NCI-H2171 (cell line): ENCODE data around the gene SEZ6L2.
A peak's percentile ranks its signal among the peaks of the same experiment; 100 is the strongest.
"Not testable (repeated sequence)": the region's sequence is repeated elsewhere in the genome, so short reads cannot be mapped to it uniquely, and the experiment has no call there.

Experiments
- DNase-seq: peaks from one replicate; lab custom pipeline; 2025; lab: John Stamatoyannopoulos, UW

SEZ6L2 gene

DNA sequence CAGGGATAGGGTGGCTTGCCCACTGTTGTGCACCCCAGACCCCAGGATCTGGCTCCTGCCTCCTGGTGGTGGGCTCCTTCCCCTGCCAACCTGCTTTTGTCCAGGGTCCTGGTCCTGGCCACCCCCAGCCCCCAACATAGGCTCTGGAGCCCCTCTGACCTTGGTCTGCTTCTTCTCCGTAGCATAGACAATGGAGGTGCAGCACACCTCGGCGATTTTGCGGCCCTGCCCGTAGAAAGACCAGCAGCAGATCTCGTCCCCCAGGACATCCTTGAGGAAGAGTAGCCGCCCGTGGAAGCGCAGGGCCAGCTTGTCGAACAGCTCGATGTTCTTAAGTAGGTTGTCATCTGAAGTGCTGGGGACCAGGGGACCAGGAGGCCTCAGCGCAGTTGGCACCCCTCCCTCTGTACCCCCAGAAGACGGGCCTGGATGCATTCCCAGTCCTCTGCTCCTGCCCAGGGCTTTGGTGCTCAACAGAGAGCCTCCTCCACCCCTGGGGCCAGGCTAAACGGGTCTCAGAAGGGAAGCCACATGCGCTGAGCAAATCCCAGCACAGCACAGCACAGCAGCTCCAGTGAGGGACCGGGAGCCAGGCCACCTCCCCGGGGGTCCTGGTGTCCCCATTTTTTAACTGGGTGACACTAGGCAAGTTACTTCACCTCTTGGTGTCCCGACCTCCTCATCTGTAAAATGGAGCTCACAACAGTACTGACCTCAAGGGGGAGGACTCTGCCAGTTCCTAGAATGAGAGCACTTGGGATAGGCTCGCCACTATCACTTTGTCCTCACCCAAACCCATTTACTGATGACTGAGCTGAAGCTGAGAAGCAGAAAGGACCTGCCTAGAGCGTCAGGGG, 11.7 kb upstream of the SEZ6L2 start:
- no peak for DNase-seq

GRCh38 chr16:29909851-29910250, 10.5 kb upstream of the SEZ6L2 start:
- DNase-seq, result not testable (repeated sequence)

- DNase-seq, result no peak
Measured at GRCh38 chr16:29909391-29909790, 10.0 kb upstream of the SEZ6L2 start.

- no peak for DNase-seq
Measured at GRCh38 chr16:29908719-29909220, 9.4 kb upstream of the SEZ6L2 start.

- no peak for DNase-seq
Measured at GRCh38 chr16:29907973-29908372, 8.6 kb upstream of the SEZ6L2 start.

GRCh38 chr16:29906520-29907244, 7.3 kb upstream of the SEZ6L2 start:
- DNase-seq, result no peak

- no peak for DNase-seq
Measured at GRCh38 chr16:29905668-29906067, 6.3 kb upstream of the SEZ6L2 start.

- DNase-seq, result no peak
Measured at GRCh38 chr16:29904947-29905346, 5.6 kb upstream of the SEZ6L2 start.

DNA sequence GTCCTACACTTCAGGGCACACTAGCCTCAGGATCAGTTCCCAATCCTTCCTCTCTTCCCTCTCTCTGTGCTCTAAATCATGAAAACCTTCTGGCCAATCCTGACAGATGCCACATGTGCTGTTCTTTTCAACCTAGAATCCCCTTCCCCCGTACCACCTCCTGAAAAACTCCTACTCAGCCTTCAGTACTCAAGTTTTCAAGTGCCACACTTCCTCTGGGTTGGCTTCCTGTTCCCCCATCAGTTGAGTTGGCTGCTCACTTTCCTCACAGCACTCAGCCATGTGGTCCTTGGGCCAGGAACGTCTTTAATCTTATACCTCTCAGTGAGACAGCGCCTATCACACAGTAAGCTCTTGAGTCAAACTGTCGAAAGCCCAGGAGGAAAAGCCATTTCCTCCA, 4.2 kb upstream of the SEZ6L2 start:
- DNase-seq, result no peak

- no peak for DNase-seq
Measured at GRCh38 chr16:29901607-29901945, 2.2 kb upstream of the SEZ6L2 start.

DNA sequence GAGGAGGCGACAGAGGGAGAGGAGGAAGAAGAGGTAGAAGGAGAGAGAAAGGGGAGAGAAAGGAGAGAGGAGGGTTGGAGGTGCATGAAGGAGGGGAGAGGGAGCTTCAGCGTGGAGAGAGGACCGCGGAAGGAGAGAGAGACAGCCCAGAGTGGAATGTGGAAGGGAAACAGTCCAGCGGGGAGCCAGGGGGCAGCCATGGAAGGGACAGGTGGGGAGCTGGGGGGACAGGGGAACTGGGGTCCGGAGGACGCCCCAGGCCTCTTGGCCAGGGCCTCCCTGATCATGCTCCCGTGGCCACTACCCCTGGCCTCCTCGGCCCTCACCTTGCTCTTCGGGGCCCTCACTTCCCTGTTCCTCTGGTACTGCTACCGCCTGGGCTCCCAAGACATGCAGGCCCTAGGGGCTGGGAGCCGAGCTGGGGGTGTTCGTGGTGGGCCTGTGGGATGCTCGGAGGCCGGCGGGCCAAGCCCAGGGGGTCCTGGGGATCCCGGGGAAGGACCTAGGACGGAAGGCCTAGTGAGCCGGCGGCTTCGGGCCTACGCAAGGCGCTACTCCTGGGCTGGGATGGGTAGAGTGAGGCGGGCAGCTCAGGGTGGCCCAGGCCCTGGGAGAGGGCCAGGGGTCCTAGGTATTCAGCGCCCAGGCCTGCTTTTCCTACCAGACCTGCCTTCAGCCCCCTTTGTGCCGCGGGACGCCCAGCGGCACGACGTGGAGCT, 1.7 kb upstream of the SEZ6L2 start:
- DNase-seq, result no peak

DNA sequence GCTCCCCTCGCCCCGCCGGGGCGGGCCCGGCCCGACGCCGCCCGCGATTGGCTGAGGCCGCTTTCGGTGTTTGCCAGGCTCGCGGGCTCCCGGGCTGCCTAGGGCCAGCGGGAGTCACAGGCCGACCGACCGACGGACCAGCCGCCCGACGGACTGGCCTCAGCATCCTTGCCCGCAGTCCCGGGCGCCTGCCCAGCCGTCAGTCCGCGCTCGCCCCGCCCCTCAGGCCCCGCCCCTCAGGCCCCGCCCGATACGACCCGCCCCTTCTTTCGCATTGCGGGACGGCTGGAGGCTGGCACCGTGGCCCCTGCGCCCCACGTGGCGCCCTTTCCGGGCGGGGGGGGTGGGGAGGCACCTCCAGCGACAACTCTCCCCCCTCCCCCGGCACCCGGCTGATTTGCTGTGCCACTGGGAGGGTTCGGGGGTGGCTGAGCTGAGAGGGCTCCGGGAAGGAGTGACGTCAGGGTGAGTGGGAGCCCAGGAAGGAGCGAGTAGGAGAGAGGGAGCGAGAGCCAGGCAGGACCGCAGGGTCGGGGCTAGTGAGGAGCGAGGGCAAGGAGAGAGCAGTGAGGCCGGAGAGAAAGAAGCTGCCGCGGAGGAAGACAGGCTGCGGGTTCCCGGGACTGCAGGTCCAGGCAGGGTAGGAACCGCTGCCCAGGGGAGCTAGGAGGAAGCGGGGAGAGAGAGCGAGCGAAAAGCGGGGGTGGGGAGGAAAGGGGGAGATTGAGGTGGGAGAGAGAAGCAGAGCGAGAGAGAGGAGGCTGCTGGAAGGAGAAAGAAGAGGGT, 945 bp upstream of the SEZ6L2 start, which contains the start of gene ASPHD1:
Gene ASPHD1 (plus strand): TSS at position 387 of the 786 bp plus-strand sequence. CDS start 484 bp downstream, outside the sequence.
- DNase-seq, result peak; percentile 77

DNA sequence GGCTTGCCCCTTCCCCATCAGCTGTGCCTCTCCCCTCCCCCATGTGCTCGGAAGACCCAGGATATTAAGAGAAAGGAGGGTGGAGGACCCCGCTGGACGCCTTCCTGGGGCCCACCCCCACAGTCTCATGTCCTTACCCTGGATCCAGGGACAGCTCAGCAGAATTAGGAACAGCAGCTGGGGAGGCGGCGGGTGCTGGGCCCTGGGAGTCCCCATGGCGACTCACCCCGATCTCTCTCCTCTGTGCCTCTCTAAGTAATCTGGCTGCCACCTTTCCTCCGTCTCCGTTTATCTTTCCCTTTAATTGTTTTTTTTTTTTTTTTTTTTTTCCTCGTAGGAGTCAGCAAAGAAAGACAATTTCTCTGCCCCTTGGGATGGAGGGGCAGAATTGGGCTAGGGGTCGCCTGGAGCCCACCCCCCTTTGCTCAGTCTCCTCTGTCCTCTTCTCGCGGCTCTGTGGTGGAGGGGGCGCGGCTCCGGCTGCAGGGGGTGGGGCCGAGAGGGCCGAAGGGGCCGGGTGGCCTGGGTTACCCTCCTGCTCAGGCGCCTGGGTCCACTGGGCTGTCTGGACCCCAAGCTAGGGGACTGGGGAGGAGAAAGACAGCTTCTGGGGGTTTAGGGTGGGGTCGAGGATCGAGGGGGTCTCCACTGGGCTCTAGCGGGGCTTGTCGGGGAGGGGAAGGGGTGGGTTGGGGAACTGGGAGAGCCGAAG, 390 bp downstream of the SEZ6L2 start:
- DNase-seq, result peak; percentile 55

DNA sequence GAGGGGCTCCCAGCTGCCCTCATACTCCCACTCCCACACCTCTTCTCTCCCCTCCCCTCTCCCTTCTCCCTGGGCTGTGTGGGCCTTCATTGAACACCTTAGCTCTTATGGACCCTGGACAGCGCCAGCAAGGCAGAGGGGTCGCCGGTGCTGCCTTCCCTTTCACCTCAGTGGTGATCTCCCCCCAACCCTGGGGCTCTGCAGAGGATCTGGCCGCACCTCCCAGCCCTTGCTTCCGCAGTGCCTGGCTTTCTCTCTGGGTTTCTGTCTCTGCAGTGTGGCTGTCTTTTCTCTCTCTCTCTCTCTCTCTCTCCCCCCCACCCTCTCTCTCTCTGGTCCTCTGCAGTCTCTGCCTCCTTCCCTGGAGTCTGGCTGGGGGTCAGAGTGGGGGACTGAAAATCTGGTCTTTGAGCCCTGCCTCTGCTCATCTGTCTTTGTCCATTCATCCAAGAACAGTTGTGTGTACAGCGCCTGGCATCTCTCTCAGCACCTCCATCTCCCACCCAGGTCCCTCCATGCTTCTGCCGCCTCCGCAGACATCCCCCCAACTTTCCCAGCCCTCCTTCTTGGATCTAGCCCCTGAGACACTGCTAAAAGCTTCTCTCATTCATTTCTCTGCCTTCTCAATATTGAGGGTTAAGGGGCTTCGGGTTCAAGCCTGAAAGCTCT, 1.1 kb downstream of the SEZ6L2 start:
- DNase-seq, result no peak

DNA sequence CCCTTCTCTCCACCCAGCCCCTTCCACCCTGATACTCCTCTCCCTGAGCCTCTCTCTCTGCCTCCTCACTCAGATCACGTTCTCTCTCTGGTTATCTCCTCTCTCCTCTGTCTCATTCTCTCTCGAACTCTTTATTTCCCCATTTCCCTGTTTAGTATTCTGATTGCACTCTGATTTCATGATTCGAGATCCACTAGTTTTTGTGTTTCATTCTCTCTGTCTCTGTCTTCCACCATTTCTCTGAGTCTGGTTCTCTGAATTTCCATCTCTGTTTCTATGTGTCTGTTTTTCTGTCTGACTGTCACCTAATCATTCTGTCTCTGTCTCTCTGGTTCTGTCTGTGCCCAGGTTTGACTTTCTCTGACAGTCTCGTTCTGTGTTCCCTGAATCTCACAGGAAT, 2.0 kb downstream of the SEZ6L2 start:
- no peak for DNase-seq

DNA sequence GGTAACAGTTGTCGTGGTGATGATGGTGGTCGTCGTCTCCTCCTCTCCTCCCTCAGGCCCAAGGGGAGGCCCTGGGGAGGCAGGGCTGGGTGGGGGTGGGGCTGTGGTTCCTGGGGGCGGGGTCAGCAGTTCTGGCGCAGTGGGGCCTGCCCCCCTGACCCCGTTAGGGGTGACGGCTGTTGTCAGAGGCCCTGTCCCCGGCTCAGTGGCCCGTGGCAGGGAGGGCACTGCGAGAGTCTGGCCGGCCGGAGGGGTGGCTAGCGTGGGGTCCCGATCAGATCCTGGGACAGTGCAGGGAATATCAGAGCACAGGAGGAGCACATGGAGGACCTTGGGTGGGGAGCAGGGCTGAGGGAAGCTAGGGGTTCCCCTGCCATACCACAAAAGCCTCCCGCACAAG, 2.5 kb downstream of the SEZ6L2 start:
- DNase-seq, result no peak

GRCh38 chr16:29894352-29894751, 5.0 kb downstream of the SEZ6L2 start:
- DNase-seq, result no peak

GRCh38 chr16:29893553-29893952, 5.8 kb downstream of the SEZ6L2 start:
- no peak for DNase-seq

GRCh38 chr16:29892458-29892813, 6.9 kb downstream of the SEZ6L2 start:
- DNase-seq, result no peak
